K562 (cell line): ENCODE measurements around the gene ZNF581. TPM values are rescaled to one million over a fixed set of nuclear protein-coding genes. Genes with fewer than 3 reads are reported as not detected.

Experiments
- AFF4 ChIP-seq: sonication (generic); formaldehyde crosslinking; IDR thresholded peaks from 2 replicates; pipeline ENCODE4 v1.8.0; 2023; ENCODE audit warnings: mild to moderate bottlenecking, missing genetic modification reagents
- ATF1 ChIP-seq, 2 experiments: fragments of 450-650 bp in 1 of 2; IDR thresholded peaks; 2 replicates each; pipeline ENCODE4 v1.6.1; 2016; ENCODE audit warnings: missing compliant biosample characterization in 1 of 2, missing genetic modification characterization in 1 of 2
- SMARCA5 ChIP-seq: fragments of 450-650 bp; IDR thresholded peaks from 2 replicates; pipeline ENCODE4 v1.6.1; 2016
- SP2 ChIP-seq: IDR thresholded peaks from 2 replicates; pipeline ENCODE4 v1.6.1; 2011; ENCODE audit warnings: mild to moderate bottlenecking, low read depth, low read length, moderate library complexity; ENCODE audit not compliant: poor library complexity, severe bottlenecking; ENCODE audit errors: extremely low read depth
- STAT5B ChIP-seq: fragments of 250-450 bp; sonication (Bioruptor Pico); IDR thresholded peaks from 2 replicates; pipeline ENCODE4 v1.8.0; 2021; ENCODE audit warnings: mild to moderate bottlenecking, inconsistent platforms
- TEAD4 ChIP-seq, 2 experiments: sonication (generic) in 1 of 2; formaldehyde crosslinking in 1 of 2; IDR thresholded peaks; 2 replicates each; pipeline versions ENCODE4 v1.6.1 to v1.8.0; 2012 to 2022; ENCODE audit warnings: borderline replicate concordance in 1 of 2, inconsistent platforms in 1 of 2, low read length in 1 of 2, mild to moderate bottlenecking in 1 of 2, missing genetic modification reagents in 1 of 2
- ZNF175 ChIP-seq: fragments of 200-800 bp; sonication (Bioruptor generic); IDR thresholded peaks from 2 replicates; pipeline ENCODE4 v1.6.1; 2016; ENCODE audit warnings: low read depth, mild to moderate bottlenecking, missing genetic modification characterization, missing compliant biosample characterization
- ZNF830 ChIP-seq: fragments of 250-450 bp; sonication (Bioruptor Pico); IDR thresholded peaks from 2 replicates; pipeline ENCODE4 v1.5.0; 2021; ENCODE audit warnings: mild to moderate bottlenecking
- polyA plus RNA-seq, 8 experiments: library from polyadenylated mRNA; depleted of rRNA in 4 of 8; stranded (reverse) in 5 of 8; unstranded in 3 of 8; fragments of >200 nt; fragmentation: Nextera tagmentation in 2 of 8; fragmentation: Illumina TruSeq in 1 of 8; extraction: Ambion mirVana in 2 of 8; extraction: Trizol in 1 of 8; gene quantifications; 2 replicates each; pipeline versions ENCODE4 v1.2.1 to v1.2.3, GENCODE V29; 2011 to 2014; ENCODE audit warnings: inconsistent platforms in 1 of 8, missing spikeins in 1 of 8
- total RNA-seq, 7 experiments: library from RNA; depleted of rRNA in 6 of 7; stranded (reverse); fragments of >200 nt in 6 of 7; fragmentation: Illumina TruSeq in 2 of 7; extraction: Trizol in 2 of 7; gene quantifications; 2 replicates each; pipeline versions ENCODE4 v1.2.1 to v1.2.3, GENCODE V29; 2011 to 2021; ENCODE audit warnings: low replicate concordance in 1 of 7
- TF ChIP-seq, protein P1 (sequence below): sonication (generic); formaldehyde crosslinking; IDR thresholded peaks from 2 replicates; pipeline ENCODE4 v1.4.0; 2020; ENCODE audit warnings: mild to moderate bottlenecking, missing genetic modification reagents
- TF ChIP-seq, protein P2 (sequence below): IDR thresholded peaks from 2 replicates; pipeline ENCODE4 v1.6.1; 2011; ENCODE audit warnings: borderline replicate concordance, low read depth, mild to moderate bottlenecking, moderate library complexity, low read length; ENCODE audit not compliant: insufficient read depth, poor library complexity, severe bottlenecking
- TF ChIP-seq, protein P3 (sequence below): fragments of 200-800 bp; sonication (Bioruptor generic); IDR thresholded peaks from 2 replicates; pipeline ENCODE4 v1.6.1; 2016; ENCODE audit warnings: missing genetic modification characterization, missing compliant biosample characterization

Gene ZNF581
- total and polyA plus RNA-seq, 9 of the 15 experiments (the other 6 are each of a cell fraction or from before 2014, with no cell fraction given), result 2.4 to 39.4 (median 15.4) TPM

DNA sequence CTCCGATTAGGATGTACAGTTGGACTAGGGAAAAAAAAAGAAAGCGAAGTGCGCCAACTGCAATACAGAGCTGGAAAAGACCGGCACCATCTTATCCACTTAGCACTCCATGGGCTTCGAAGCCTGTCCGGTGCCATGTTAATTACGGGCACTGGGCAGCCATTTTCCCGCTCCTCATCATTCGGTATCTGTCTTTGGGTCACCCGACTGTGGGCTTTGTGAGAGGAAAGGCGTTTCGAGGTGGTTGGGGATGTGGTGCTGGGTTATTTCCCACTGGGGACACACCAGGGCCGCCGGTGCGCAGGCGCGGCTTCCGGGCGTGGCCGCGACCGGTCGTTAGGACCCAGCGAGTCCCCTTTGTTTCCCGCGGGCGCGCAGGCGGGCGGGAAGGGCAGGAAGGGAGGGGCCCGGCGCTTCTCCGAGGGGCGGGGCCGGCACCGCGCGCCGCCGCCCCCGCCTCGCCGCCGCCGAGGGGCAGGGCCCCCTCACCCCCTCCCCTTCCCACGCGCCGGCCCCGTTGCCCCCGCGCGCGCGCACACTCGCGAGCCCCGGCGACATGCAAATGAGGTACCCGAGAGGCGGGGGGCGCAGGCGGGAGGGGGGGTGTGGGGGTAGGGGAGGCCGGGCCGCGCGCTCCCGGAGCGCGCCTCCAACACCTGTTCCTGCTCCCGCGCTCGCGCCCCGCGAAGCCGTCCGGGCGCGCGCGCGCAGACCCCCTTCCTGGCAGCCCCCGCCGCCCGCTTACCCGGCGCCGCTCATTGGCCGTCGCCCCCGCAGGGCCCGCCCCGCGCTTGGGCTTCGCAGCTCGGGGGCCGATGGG lies 43.4 kb upstream of the ZNF581 start, which contains the start of gene ZNF524 (continued):
- TF ChIP-seq AFF4 (CRISPR knock-in tag) (no peak), STAT5B (CRISPR knock-in tag) (no peak), ATF1 (CRISPR knock-in tag; IDR thresholded peaks at IDR 0.05) (no peak), ATF1 (tag; IDR thresholded peaks at IDR 0.05) (0 out of 2 replicates have a peak, but pooled peaks have one; percentile 64), TEAD4 (IDR thresholded peaks at IDR 0.05; ENCODE audit: low read length) (no peak; the same call in 1 of the 2 replicates), TEAD4 (CRISPR knock-in tag; IDR thresholded peaks at IDR 0.05; ENCODE audit: borderline replicate concordance) (no peak), SP2 (no peak), ZNF830 (peak; percentile 65; the same call in 1 of the 2 replicates), ZNF175 (CRISPR knock-in tag) (peak; percentile 95), SMARCA5 (no peak)
- TF ChIP-seq, protein P1, sequence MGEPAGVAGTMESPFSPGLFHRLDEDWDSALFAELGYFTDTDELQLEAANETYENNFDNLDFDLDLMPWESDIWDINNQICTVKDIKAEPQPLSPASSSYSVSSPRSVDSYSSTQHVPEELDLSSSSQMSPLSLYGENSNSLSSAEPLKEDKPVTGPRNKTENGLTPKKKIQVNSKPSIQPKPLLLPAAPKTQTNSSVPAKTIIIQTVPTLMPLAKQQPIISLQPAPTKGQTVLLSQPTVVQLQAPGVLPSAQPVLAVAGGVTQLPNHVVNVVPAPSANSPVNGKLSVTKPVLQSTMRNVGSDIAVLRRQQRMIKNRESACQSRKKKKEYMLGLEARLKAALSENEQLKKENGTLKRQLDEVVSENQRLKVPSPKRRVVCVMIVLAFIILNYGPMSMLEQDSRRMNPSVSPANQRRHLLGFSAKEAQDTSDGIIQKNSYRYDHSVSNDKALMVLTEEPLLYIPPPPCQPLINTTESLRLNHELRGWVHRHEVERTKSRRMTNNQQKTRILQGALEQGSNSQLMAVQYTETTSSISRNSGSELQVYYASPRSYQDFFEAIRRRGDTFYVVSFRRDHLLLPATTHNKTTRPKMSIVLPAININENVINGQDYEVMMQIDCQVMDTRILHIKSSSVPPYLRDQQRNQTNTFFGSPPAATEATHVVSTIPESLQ (CRISPR knock-in tag), result 0 out of 2 replicates have a peak, but pooled peaks have one; percentile 78
- TF ChIP-seq, protein P2, sequence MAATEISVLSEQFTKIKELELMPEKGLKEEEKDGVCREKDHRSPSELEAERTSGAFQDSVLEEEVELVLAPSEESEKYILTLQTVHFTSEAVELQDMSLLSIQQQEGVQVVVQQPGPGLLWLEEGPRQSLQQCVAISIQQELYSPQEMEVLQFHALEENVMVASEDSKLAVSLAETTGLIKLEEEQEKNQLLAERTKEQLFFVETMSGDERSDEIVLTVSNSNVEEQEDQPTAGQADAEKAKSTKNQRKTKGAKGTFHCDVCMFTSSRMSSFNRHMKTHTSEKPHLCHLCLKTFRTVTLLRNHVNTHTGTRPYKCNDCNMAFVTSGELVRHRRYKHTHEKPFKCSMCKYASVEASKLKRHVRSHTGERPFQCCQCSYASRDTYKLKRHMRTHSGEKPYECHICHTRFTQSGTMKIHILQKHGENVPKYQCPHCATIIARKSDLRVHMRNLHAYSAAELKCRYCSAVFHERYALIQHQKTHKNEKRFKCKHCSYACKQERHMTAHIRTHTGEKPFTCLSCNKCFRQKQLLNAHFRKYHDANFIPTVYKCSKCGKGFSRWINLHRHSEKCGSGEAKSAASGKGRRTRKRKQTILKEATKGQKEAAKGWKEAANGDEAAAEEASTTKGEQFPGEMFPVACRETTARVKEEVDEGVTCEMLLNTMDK, result no peak
- TF ChIP-seq, protein P3, sequence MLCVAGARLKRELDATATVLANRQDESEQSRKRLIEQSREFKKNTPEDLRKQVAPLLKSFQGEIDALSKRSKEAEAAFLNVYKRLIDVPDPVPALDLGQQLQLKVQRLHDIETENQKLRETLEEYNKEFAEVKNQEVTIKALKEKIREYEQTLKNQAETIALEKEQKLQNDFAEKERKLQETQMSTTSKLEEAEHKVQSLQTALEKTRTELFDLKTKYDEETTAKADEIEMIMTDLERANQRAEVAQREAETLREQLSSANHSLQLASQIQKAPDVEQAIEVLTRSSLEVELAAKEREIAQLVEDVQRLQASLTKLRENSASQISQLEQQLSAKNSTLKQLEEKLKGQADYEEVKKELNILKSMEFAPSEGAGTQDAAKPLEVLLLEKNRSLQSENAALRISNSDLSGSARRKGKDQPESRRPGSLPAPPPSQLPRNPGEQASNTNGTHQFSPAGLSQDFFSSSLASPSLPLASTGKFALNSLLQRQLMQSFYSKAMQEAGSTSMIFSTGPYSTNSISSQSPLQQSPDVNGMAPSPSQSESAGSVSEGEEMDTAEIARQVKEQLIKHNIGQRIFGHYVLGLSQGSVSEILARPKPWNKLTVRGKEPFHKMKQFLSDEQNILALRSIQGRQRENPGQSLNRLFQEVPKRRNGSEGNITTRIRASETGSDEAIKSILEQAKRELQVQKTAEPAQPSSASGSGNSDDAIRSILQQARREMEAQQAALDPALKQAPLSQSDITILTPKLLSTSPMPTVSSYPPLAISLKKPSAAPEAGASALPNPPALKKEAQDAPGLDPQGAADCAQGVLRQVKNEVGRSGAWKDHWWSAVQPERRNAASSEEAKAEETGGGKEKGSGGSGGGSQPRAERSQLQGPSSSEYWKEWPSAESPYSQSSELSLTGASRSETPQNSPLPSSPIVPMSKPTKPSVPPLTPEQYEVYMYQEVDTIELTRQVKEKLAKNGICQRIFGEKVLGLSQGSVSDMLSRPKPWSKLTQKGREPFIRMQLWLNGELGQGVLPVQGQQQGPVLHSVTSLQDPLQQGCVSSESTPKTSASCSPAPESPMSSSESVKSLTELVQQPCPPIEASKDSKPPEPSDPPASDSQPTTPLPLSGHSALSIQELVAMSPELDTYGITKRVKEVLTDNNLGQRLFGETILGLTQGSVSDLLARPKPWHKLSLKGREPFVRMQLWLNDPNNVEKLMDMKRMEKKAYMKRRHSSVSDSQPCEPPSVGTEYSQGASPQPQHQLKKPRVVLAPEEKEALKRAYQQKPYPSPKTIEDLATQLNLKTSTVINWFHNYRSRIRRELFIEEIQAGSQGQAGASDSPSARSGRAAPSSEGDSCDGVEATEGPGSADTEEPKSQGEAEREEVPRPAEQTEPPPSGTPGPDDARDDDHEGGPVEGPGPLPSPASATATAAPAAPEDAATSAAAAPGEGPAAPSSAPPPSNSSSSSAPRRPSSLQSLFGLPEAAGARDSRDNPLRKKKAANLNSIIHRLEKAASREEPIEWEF (CRISPR knock-in tag), result no peak
